Endodermal cell (in vitro differentiated cells): ENCODE data around the gene ABCB11. TPM values are rescaled to one million over a fixed set of nuclear protein-coding genes. Genes with fewer than 3 reads are reported as not detected.
"Not testable (repeated sequence)": the region's sequence is repeated elsewhere in the genome, so short reads cannot be mapped to it uniquely, and the experiment has no call there.

Source experiments
- DNase-seq: peaks from one replicate; pipeline ENCODE4 v3.0.0-alpha.2; 2017
- H3K27ac ChIP-seq: 2 replicates; pipeline ENCODE4 v1.5.1; 2013; ENCODE audit warnings: mild to moderate bottlenecking, low read depth, low read length, moderate library complexity
- H3K27me3 ChIP-seq: 2 replicates; pipeline ENCODE4 v1.6.1; 2013; ENCODE audit warnings: mild to moderate bottlenecking, low read length, moderate library complexity; ENCODE audit not compliant: insufficient read depth, control insufficient read depth, poor library complexity, severe bottlenecking
- H3K36me3 ChIP-seq: 2 replicates; pipeline ENCODE4 v1.7.0; 2013; ENCODE audit warnings: mild to moderate bottlenecking, low read length, moderate library complexity; ENCODE audit not compliant: control insufficient read depth, insufficient read depth
- H3K4me1 ChIP-seq: one replicate; pipeline ENCODE4 v1.7.0; 2013; ENCODE audit warnings: low read length; ENCODE audit not compliant: control insufficient read depth, insufficient read depth
- H3K4me3 ChIP-seq: 2 replicates; pipeline ENCODE4 v1.5.1; 2013; ENCODE audit warnings: mild to moderate bottlenecking, low read length, moderate library complexity
- H3K9ac ChIP-seq: 2 replicates; pipeline ENCODE4 v1.6.1; 2013; ENCODE audit warnings: mild to moderate bottlenecking, low read length, moderate library complexity; ENCODE audit not compliant: poor library complexity, severe bottlenecking; ENCODE audit errors: extremely low read depth
- H3K9me3 ChIP-seq: 2 replicates; pipeline ENCODE4 v1.6.1; 2013; ENCODE audit warnings: mild to moderate bottlenecking, low read length, moderate library complexity; ENCODE audit not compliant: control insufficient read depth
- H3K27ac Mint-ChIP-seq: 2 replicates; pipeline ENCODE4 v1.8.0; 2020; ENCODE audit warnings: mixed read lengths
- H3K27me3 Mint-ChIP-seq: 2 replicates; pipeline ENCODE4 v1.8.0; 2021; ENCODE audit warnings: mild to moderate bottlenecking, mixed read lengths; ENCODE audit not compliant: insufficient read depth
- H3K36me3 Mint-ChIP-seq: 2 replicates; pipeline ENCODE4 v1.8.0; 2020; ENCODE audit warnings: low read depth, mixed read lengths
- H3K4me1 Mint-ChIP-seq: 2 replicates; pipeline ENCODE4 v1.8.0; 2020; ENCODE audit warnings: mixed read lengths
- H3K4me3 Mint-ChIP-seq: 2 replicates; pipeline ENCODE4 v1.8.0; 2020; ENCODE audit warnings: mild to moderate bottlenecking, moderate library complexity, mixed read lengths
- H3K9me3 Mint-ChIP-seq: 2 replicates; pipeline ENCODE4 v1.8.0; 2020; ENCODE audit warnings: mild to moderate bottlenecking, mixed read lengths
- CTCF ChIP-seq: fragments of 200-600 bp; sonication (generic); conservative IDR thresholded peaks from 2 replicates; pipeline ENCODE4 v1.5.0; 2021; ENCODE audit warnings: antibody characterized with exemption, mild to moderate bottlenecking
- WGBS, 2 experiments: methylation state at CpG; one replicate each; pipeline versions ENCODE4 v1.1.5 to v1.1.7; 2013; ENCODE audit warnings: missing lambda C conversion rate in 2 of 2, mixed read lengths in 1 of 2; ENCODE audit not compliant: insufficient coverage in 1 of 2, insufficient read length in 1 of 2; 5-methylcytosine and 5-hydroxymethylcytosine counted together
- total RNA-seq, 2 donors: library from RNA; stranded (reverse); fragmentation: NEBNext Ultra II Directional in 1 of 2; extraction: Animal tissue kit (Norgen Biotek cat#: 25700) in 1 of 2; gene quantifications; 2 replicates in 1 of 2; 3 replicates in 1 of 2; pipeline ENCODE4 v1.2.1, GENCODE V29; 2021

The ABCB11 gene
- total RNA-seq, 2 donors from 2014 or later: 0.04 TPM

DNA sequence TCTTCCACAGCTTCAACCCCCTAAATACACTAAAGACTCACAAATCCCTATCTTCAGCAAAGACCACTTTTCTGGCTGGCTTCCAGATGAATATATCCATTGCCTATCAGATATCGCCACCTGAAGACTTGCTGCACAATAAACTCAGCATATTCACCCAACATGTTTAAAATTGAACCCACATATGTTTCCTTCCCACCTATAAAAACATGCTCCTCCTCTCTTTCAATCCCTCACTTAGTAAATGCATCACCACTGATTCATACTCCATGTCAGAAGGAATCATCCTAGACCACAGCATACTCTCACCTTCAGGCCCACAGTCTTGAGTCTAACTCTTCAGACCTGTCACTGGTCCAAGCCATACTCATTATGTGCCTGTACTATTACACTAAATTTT lies 146.1 kb downstream of the ABCB11 start:
- Histone ChIP-seq H3K36me3 (peaks cover 17% of the 10 kb centered on the region), H3K27me3 (no peaks in the 10 kb centered on the region), H3K4me1 (peaks cover 2% of the 10 kb centered on the region), H3K9ac (no peak overlapping the region), H3K9me3 (no peaks in the 10 kb centered on the region), H3K4me3 (no peak overlapping the region), H3K27ac (no peak overlapping the region)
- Mint-ChIP-seq H3K4me3 (no peak overlapping the region), H3K36me3 (peaks cover 21% of the 10 kb centered on the region), H3K27ac (no peak overlapping the region), H3K27me3 (no peaks in the 10 kb centered on the region), H3K9me3 (no peaks in the 10 kb centered on the region), H3K4me1 (peaks cover 13% of the 10 kb centered on the region)
- TF ChIP-seq CTCF: no peak
- WGBS, 2 experiments: 100% methylated on average over 1 of the region's 1 CpG; no CpG with 5 or more reads in 1 of the 2 experiments
- no peak for DNase-seq

DNA sequence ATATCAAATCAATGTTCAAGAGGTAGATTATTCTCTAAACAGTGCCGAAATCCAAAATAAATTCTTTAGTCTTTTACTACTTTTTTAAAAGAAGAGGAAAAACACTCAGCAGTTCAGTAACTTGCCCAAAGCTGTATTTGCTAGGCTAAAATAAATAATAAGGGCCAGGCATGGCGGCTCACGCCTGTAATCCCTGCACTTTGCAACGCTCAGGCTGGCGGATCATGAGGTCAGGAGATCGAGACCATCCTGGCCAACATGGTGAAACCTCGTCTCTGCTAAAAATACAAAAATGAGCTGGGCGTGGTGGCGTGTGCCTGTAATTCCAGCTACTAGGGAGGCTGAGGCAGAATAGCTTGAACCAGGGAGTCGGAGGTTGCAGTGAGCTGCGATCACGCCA lies 149.0 kb downstream of the ABCB11 start:
- not testable (repeated sequence) for H3K4me3 ChIP-seq, H3K27me3 Mint-ChIP-seq, H3K4me1 ChIP-seq, H3K4me3 Mint-ChIP-seq, DNase-seq, H3K27me3 ChIP-seq, H3K9ac ChIP-seq, H3K9me3 Mint-ChIP-seq, H3K9me3 ChIP-seq, H3K27ac Mint-ChIP-seq, H3K27ac ChIP-seq, H3K36me3 ChIP-seq
- H3K36me3 Mint-ChIP-seq: peaks cover 13% of the 10 kb centered on the region
- 94 to 96% methylated on average over 8 to 12 of the region's 12 CpGs for WGBS, 2 experiments
- H3K4me1 Mint-ChIP-seq: peaks cover 11% of the 10 kb centered on the region

- Histone ChIP-seq H3K36me3 (peaks cover 24% of the 10 kb centered on the region), H3K9me3 (peaks cover 5% of the 10 kb centered on the region), H3K4me1 (no peaks in the 10 kb centered on the region), H3K9ac (no peak overlapping the region), H3K27ac (no peak overlapping the region), H3K4me3 (no peak overlapping the region), H3K27me3 (no peaks in the 10 kb centered on the region)
- peaks cover 6% of the 10 kb centered on the region for H3K9me3 Mint-ChIP-seq
- WGBS, 2 experiments: 90 to 92% methylated on average over 5 to 6 of the region's 6 CpGs
- H3K27ac Mint-ChIP-seq: no peak overlapping the region
- TF ChIP-seq CTCF: no peak
- H3K4me3 Mint-ChIP-seq: no peak overlapping the region
- DNase-seq: no peak
- peaks cover 13% of the 10 kb centered on the region for H3K36me3 Mint-ChIP-seq
- no peaks in the 10 kb centered on the region for H3K4me1 Mint-ChIP-seq
- no peaks in the 10 kb centered on the region for H3K27me3 Mint-ChIP-seq
These were observed 156.6 kb downstream of the ABCB11 start for GRCh38 chr2:168874368-168875054.

- H3K27me3 Mint-ChIP-seq, H3K27me3 ChIP-seq, H3K27ac ChIP-seq, H3K4me3 ChIP-seq, H3K9ac ChIP-seq, DNase-seq, H3K4me3 Mint-ChIP-seq, H3K9me3 ChIP-seq, H3K27ac Mint-ChIP-seq, H3K4me1 ChIP-seq, H3K4me1 Mint-ChIP-seq: not testable (repeated sequence)
- H3K36me3 ChIP-seq: peaks cover 20% of the 10 kb centered on the region
- Mint-ChIP-seq H3K36me3 (peaks cover 32% of the 10 kb centered on the region), H3K9me3 (peaks cover 17% of the 10 kb centered on the region)
- WGBS, 2 experiments: 100% methylated on average over 1 of the region's 4 CpGs; no CpG with 5 or more reads in 1 of the 2 experiments
These were observed 160.3 kb downstream of the ABCB11 start for GRCh38 chr2:168870824-168871223.

Other genes with a start within 250 kb of the ABCB11 start
- under 1 TPM; 0.42 to 0.73 TPM for gene NOSTRIN, start 228.7 kb downstream of the ABCB11 start, total RNA-seq
- 10 to 100 TPM; 22.4 to 57.8 TPM for gene SPC25, start 140.9 kb downstream of the ABCB11 start, total RNA-seq
- gene G6PC2, start 130.0 kb downstream of the ABCB11 start, total RNA-seq: not detected
- not detected for gene DHRS9, start 38.2 kb upstream of the ABCB11 start, total RNA-seq